Astrocyte (in vitro differentiated cells and primary cell): Measurements from ENCODE around the gene TSEN54. TPM values are rescaled to one million over a fixed set of nuclear protein-coding genes. Genes with fewer than 3 reads are reported as not detected.

Source experiments
- DNase-seq: peaks from one replicate; pipeline ENCODE4 v3.0.0-alpha.2; 2010; ENCODE audit warnings: low read depth
- FAIRE-seq: peaks from 2 replicates; lab custom pipeline; 2011; peaks lifted over from hg19 to GRCh38; lab: Jason Lieb, UNC
- H2AFZ ChIP-seq: 2 replicates; pipeline ENCODE4 v1.6.0; 2012; ENCODE audit warnings: low read depth, low read length, inconsistent platforms
- H3K27ac ChIP-seq: 2 replicates; pipeline ENCODE4 v1.5.1; 2011; ENCODE audit warnings: low read depth, low read length, inconsistent platforms
- H3K27me3 ChIP-seq: 2 replicates; pipeline ENCODE4 v1.6.0; 2011; ENCODE audit warnings: low read length, inconsistent platforms; ENCODE audit not compliant: insufficient read depth
- H3K36me3 ChIP-seq: 2 replicates; pipeline ENCODE4 v1.5.1; 2011; ENCODE audit warnings: low read length, inconsistent platforms; ENCODE audit not compliant: insufficient read depth
- H3K4me1 ChIP-seq: 2 replicates; pipeline ENCODE4 v1.5.1; 2011; ENCODE audit warnings: low read length, inconsistent platforms; ENCODE audit not compliant: insufficient read depth
- H3K4me2 ChIP-seq: 2 replicates; pipeline ENCODE4 v1.6.0; 2012; ENCODE audit warnings: low read length, inconsistent platforms
- H3K4me3 ChIP-seq: 2 replicates; pipeline ENCODE4 v1.5.1; 2011; ENCODE audit warnings: low read depth, mild to moderate bottlenecking, low read length, inconsistent platforms; ENCODE audit not compliant: insufficient read depth
- H3K79me2 ChIP-seq: 2 replicates; pipeline ENCODE4 v1.6.0; 2012; ENCODE audit warnings: mild to moderate bottlenecking, low read length, inconsistent platforms; ENCODE audit not compliant: insufficient read depth
- H3K9ac ChIP-seq: 2 replicates; pipeline ENCODE4 v1.6.0; 2012; ENCODE audit warnings: mild to moderate bottlenecking, low read length, inconsistent platforms
- H3K9me3 ChIP-seq: 2 replicates; pipeline ENCODE4 v1.5.1; 2012; ENCODE audit warnings: low read depth, mild to moderate bottlenecking, low read length, inconsistent platforms; ENCODE audit not compliant: insufficient read depth
- H4K20me1 ChIP-seq: 2 replicates; pipeline ENCODE4 v1.6.0; 2012; ENCODE audit warnings: low read length, inconsistent platforms; ENCODE audit not compliant: insufficient read depth
- H3K27ac Mint-ChIP-seq: one replicate; pipeline ENCODE4 v1.8.0; 2021; ENCODE audit warnings: mild to moderate bottlenecking, mixed read lengths; ENCODE audit not compliant: unreplicated experiment
- H3K27me3 Mint-ChIP-seq: one replicate; pipeline ENCODE4 v1.8.0; 2021; ENCODE audit warnings: low read depth, mixed read lengths; ENCODE audit not compliant: unreplicated experiment
- H3K36me3 Mint-ChIP-seq: one replicate; pipeline ENCODE4 v1.8.0; 2021; ENCODE audit warnings: low read depth, mixed read lengths; ENCODE audit not compliant: unreplicated experiment
- H3K4me1 Mint-ChIP-seq: one replicate; pipeline ENCODE4 v1.8.0; 2021; ENCODE audit warnings: low read depth, mixed read lengths; ENCODE audit not compliant: unreplicated experiment
- H3K4me3 Mint-ChIP-seq: one replicate; pipeline ENCODE4 v1.8.0; 2021; ENCODE audit warnings: mild to moderate bottlenecking, moderate library complexity, mixed read lengths; ENCODE audit not compliant: unreplicated experiment
- H3K9me3 Mint-ChIP-seq: one replicate; pipeline ENCODE4 v1.8.0; 2021; ENCODE audit warnings: mild to moderate bottlenecking, mixed read lengths; ENCODE audit not compliant: unreplicated experiment
- CTCF ChIP-seq: IDR thresholded peaks from 2 replicates; pipeline ENCODE4 v1.5.1; 2011; ENCODE audit warnings: low read depth, mild to moderate bottlenecking, inconsistent platforms, low read length, moderate library complexity; ENCODE audit not compliant: insufficient read depth
- EZH2 ChIP-seq: IDR thresholded peaks from 2 replicates; pipeline ENCODE4 v1.6.1; 2012; ENCODE audit warnings: mild to moderate bottlenecking, low read length, inconsistent platforms; ENCODE audit not compliant: insufficient read depth
- total RNA-seq: library from RNA; stranded (reverse); gene quantifications from 2 replicates; pipeline ENCODE4 v1.2.1, GENCODE V29; 2021

Gene TSEN54
- total RNA-seq, 1 donor from 2014 or later: 16.5 TPM

GRCh38 chr17:75535871-75536270 is 19.5 kb downstream of the TSEN54 start:
- Histone ChIP-seq H2AFZ (no peak overlapping the region), H3K36me3 (no peaks in the 10 kb centered on the region), H4K20me1 (no peaks in the 10 kb centered on the region), H3K4me2 (no peak overlapping the region), H3K4me3 (no peak overlapping the region), H3K27ac (no peak overlapping the region), H3K27me3 (no peaks in the 10 kb centered on the region), H3K79me2 (no peaks in the 10 kb centered on the region), H3K9me3 (no peaks in the 10 kb centered on the region), H3K9ac (no peak overlapping the region), H3K4me1 (no peaks in the 10 kb centered on the region)
- no peak for TF ChIP-seq CTCF
- TF ChIP-seq EZH2: no peak
- H3K9me3 Mint-ChIP-seq: no peaks in the 10 kb centered on the region
- no peak overlapping the region for H3K4me3 Mint-ChIP-seq
- FAIRE-seq (no peak), DNase-seq (no peak)
- peaks cover 5% of the 10 kb centered on the region for H3K4me1 Mint-ChIP-seq
- H3K27ac Mint-ChIP-seq: no peak overlapping the region
- peaks cover 1% of the 10 kb centered on the region for H3K36me3 Mint-ChIP-seq
- H3K27me3 Mint-ChIP-seq: peaks cover 3% of the 10 kb centered on the region

- Histone ChIP-seq H3K9me3 (no peaks in the 10 kb centered on the region), H3K9ac (no peak overlapping the region), H3K4me2 (no peak overlapping the region), H3K36me3 (no peaks in the 10 kb centered on the region), H3K79me2 (no peaks in the 10 kb centered on the region), H2AFZ (no peak overlapping the region), H3K4me3 (no peak overlapping the region), H3K27ac (no peak overlapping the region), H3K27me3 (no peaks in the 10 kb centered on the region), H4K20me1 (no peaks in the 10 kb centered on the region), H3K4me1 (no peaks in the 10 kb centered on the region)
- DNase-seq (no peak), FAIRE-seq (no peak)
- H3K4me3 Mint-ChIP-seq: no peak overlapping the region
- TF ChIP-seq CTCF (no peak), EZH2 (no peak)
- peaks cover 1% of the 10 kb centered on the region for H3K36me3 Mint-ChIP-seq
- no peaks in the 10 kb centered on the region for H3K9me3 Mint-ChIP-seq
- peaks cover 3% of the 10 kb centered on the region for H3K27me3 Mint-ChIP-seq
- no peak overlapping the region for H3K27ac Mint-ChIP-seq
- peaks cover 5% of the 10 kb centered on the region for H3K4me1 Mint-ChIP-seq
Observed at GRCh38 chr17:75536366-75536765, 20.0 kb downstream of the TSEN54 start.

- Histone ChIP-seq H3K4me2 (no peak overlapping the region), H3K36me3 (no peaks in the 10 kb centered on the region), H3K9ac (no peak overlapping the region), H3K4me3 (no peak overlapping the region), H2AFZ (no peak overlapping the region), H3K4me1 (no peaks in the 10 kb centered on the region), H3K9me3 (no peaks in the 10 kb centered on the region), H3K27ac (no peak overlapping the region), H3K79me2 (no peaks in the 10 kb centered on the region), H4K20me1 (no peaks in the 10 kb centered on the region), H3K27me3 (no peaks in the 10 kb centered on the region)
- no peak for FAIRE-seq
- no peak overlapping the region for H3K27ac Mint-ChIP-seq
- DNase-seq: no peak
- H3K4me1 Mint-ChIP-seq: peaks cover 3% of the 10 kb centered on the region
- TF ChIP-seq EZH2 (no peak), CTCF (no peak)
- H3K36me3 Mint-ChIP-seq: peaks cover 1% of the 10 kb centered on the region
- no peak overlapping the region for H3K4me3 Mint-ChIP-seq
- peaks cover 8% of the 10 kb centered on the region for H3K27me3 Mint-ChIP-seq
- no peaks in the 10 kb centered on the region for H3K9me3 Mint-ChIP-seq
Observed at GRCh38 chr17:75539967-75540729, 23.8 kb downstream of the TSEN54 start.
